UCSD-AML1 (cell line): ENCODE measurements around the gene LGI1.

Source experiments
- DNase-seq: peaks from one replicate; lab custom pipeline; 2025; ENCODE audit not compliant: unreplicated experiment; lab: John Stamatoyannopoulos, UW

Gene LGI1

DNA sequence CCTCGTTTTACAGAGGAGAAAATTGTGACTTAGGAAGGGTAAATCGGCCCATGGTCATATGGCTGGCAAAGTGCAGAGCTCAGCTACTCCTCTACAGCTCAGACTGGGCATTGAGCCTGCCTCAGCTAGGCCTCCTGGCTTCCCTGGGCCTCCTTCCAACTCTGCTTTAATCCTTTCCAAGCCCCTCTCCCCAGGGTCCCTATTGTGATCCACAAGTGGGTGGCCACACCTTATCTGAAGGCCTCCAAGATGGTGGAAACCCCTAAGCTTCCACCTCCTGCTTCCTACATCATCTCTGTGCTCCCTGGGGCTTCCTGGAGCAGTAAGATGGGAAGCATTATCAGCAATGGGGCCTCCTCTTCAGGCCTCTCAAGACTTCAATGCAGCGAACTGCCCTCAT lies 3.0 kb upstream of the LGI1 start:
- DNase-seq = no peak

DNA sequence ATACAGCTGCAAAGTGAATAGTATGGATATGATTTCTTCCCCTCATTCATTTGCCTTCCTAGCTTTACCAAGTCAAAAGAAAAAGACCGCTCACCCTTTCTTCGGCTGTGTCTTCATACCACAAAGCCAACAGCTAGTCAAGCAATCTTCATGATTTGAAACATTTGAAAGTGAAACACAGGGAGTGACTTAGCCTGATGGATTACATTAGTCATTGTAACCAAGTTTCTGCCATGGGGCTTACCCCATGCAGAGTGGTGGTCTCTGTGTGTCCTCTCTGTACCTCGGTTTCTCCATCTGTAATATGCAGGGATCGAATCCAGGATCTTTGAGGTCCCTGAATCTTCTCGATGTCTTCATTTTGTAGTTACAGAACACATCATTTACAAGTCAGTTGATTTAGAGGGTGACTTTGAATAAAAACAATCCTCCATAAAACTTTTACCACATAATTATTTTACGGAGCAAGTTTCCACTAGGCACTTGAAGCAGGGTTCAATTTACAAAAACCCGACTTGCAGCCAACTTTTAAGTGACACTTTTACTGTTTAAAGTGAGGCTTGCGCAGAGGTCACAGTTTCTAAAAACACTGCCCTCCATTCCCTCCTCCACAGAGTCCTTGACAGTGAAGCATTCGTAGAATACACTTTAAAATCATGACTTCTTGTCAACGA lies 2.2 kb upstream of the LGI1 start:
- DNase-seq = no peak

DNA sequence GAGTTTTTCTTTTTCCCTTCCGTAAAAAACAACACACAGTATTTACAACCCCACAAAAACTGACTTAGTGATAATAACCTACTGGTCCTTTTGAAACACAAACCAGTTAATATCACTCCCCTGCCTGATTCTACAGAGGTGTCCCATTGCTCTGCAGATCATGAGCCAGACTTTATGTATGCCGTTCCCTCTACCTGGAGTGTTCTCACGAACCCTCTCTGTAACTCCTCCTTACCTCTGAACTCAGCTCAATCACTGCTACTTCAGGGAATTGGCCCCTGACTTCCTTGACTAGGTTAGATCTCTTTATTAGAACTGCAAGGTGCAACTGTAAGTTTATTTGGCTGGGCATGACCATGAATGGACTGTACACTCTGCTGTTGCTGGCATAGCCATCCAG lies 1.6 kb upstream of the LGI1 start:
- DNase-seq = no peak

DNA sequence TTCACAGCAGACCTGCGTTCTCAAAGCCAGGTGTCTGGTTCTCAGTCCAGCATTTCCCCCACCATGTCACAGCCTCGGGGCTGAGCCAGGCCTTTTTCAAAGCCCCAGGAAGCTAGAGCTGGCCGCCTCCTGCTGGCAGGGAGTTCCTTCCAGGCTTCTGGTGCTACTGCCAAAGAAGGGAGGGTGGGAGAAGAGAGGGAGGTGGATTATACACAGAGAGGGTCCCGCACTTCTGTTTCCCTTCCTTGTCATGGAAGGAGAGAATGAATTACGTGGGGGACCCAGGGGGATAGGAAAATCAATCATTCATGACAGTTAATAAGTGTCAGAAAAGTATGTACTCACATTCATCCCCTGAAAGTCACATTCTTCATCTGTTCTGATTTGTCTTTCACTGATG lies 600 bp upstream of the LGI1 start:
- DNase-seq = no peak

DNA sequence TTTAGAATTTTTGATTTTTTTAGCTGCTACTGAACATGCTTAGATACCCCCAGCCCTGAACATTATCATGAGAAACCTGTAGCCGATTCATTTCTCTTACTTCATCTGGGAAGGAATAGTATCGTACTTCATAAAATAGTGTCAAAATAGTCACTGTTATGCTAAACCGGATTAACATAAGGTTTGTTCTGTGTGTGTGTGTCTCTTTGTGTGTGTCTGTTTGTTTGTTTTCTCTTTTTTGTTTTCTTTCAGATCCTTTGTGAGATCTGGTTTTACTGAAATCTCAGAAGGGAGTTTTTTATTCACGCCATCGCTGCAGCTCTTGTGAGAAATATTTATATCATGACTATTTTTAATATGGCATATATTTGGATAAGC lies 761 bp downstream of the LGI1 start:
- no peak for DNase-seq

DNA sequence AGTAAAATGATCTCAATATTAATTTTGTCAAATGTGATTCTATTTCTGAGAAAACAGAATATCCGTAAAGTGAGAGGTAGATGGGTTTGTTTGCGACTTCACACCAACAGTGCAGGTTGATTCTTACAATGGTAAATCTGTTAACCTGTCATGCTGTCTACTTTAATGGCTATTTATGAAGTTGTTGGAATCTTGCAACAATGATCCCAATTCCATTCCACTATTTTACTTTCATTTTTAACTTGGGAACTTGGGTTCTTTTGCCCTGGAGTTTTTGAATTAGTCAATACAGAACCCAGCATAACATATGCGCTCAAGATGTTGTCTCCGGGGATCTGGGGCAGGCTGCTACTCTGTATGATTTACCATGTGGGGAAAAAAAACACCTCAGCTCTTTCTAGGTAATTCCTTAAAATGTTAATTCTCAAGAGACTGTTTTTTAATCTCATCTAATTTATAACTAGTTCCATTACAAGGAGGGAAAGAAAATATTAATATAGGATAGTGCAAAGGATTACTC lies 1.2 kb downstream of the LGI1 start:
- DNase-seq = no peak

DNA sequence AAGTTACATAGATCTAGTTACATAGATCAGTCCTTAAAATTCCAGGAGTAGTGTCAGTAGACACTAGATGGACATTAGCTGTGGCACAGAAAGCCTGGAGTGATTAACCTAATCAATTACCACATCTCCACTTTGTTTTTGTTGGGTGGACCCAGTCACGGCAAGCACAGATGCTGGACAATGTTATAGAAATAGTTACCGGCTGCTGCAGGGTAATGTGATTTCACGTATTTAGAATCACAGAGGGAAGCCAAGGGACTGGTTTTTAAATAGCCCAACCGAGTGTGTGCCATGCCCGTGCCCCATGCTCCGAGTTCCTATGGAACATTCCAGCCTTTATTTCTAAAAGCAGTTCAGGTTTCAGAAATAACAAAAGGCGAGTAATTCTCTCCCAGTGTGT lies 2.8 kb downstream of the LGI1 start:
- no peak for DNase-seq

DNA sequence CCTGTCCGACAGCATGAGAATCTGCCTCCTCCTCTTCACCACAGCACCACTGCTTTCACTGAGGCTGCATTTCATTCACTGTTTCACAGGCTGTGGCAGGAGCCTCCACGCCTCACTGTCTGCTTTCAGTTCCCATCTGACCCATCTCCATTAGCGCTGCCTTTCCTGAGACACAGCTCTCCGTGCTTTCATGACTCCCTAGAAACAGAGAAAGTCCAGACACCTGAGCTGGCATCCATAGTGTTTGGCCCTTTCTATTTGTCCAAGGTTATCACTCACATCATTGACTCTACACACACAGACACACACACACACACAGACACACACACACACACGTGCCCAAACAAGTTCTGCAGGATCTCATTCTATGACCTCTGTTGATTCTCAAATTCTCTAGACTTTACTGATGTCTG lies 5.2 kb downstream of the LGI1 start:
- DNase-seq = no peak

DNA sequence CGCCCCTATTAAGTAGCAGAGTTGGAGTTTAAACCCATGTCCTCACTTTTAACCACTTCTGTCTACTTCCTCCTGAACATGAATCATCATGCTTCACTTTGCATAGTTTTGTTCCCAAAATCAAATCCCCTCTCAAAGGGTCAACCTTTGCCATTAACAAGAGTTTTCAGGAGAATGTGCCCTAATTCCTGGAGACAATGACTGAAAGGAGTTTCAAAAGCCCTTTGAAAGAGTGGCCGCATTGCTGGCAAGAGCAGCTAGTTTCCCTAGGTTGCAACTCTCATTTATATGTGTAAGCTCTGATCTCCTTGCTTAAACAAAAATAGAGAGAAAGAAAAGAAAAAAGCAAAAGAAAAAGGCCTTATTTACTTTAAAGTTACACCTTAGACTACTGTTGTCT lies 9.2 kb downstream of the LGI1 start:
- no peak for DNase-seq

DNA sequence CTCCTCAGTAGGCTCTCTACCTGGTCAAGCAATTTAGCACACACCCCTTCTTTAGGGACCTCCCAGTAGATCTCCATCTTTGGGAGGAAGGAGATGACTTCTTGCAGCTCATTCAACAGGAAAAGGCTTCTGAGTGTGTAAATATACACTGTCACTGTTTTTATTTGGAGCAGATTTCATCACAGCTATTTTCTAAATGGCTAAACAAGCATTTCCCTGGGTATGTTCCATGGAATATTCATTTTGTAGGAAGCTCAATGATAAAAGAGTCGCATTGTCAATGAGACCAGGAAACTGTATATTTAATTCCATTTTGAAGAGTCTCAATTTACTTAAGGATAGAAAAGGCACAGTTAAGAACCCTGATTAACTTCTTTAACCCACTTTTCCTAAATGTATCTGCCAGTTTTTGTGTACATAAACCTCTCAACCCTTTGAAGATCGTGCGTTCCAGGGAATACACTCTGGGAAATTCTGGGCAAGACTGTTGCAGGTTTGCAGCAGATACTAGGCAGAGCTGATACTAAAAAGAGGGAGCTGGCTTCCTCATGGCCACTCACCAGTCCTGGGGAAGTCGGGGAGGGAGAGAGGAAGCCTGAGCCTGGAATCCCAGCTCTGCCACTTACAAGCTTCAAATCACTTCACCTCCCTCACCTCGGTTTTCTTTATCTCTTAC lies 10.1 kb downstream of the LGI1 start:
- DNase-seq = no peak

DNA sequence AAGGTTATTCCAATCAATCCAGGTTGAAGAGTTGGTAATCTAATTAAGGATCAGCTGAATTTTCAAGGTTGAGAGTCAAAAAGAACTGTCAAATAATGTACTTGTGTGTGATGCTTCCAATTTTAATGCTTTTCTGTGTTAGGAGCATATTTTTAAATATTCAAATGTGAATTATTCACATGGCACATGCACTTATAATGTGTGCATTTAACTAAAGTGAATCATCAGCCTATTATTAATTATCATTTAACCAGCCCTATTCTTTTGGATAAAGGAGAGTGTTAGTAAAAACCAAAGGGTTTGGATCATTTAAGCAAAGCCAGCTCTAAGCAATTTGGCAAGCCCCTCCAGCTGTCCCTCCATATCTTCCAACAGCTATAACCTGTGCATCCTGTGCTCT lies 11.2 kb downstream of the LGI1 start:
- DNase-seq = no peak

DNA sequence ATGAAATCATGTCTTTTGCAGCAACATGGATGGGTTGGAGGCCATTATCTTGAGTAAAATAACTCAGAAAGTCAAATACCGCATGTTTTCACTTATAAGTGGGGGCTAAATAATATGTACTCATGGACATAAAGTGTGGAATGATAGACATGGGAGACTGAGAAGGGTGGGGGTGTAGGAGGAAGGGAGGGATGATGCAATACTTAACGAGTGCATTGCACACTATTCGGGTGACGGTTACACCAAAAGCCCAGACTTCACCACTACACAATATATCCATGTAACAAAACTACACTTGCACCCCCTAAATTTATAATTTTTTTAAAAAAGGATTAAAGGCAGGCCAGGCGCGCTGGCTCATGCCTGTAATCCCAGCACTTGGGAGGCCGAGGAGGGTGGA lies 13.6 kb downstream of the LGI1 start:
- no peak for DNase-seq

DNA sequence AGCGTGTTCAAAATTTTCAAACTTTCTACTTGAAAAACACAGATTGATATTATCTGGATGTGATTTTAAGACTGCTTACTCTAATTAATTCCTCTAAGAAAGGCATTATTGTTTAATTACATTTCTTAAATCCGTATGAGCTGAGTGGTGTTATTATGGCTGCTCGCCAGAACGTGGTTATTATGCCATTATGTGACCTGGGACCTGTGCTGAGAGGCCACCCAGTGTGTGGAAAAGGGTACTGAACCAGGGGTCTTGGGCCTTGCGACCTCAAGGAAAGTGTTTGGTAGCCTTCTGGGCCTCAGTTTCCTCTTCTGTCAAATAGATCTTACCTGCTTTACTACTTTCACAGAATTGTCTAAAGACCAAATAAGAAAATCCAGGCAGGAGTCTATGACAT lies 15.4 kb downstream of the LGI1 start:
- no peak for DNase-seq

DNA sequence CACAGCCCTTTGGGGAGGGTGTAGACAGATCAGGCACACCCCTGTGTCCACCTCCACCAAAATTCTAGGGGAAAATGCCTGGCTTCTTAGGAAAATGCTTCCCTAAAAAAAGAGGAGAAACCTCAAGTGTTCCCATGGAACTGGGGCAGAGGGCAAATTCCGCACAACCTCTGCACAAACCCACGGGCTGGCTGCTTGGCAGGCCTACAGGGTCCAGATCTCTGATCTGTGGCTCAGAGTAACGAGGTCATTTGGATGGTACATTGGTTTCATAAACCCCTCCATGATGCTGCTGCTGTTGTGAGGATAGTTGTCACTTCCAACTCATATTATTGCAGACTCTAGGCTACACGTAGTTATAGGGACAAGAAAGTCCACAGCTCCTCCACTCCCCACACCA lies 16.0 kb downstream of the LGI1 start:
- no peak for DNase-seq

DNA sequence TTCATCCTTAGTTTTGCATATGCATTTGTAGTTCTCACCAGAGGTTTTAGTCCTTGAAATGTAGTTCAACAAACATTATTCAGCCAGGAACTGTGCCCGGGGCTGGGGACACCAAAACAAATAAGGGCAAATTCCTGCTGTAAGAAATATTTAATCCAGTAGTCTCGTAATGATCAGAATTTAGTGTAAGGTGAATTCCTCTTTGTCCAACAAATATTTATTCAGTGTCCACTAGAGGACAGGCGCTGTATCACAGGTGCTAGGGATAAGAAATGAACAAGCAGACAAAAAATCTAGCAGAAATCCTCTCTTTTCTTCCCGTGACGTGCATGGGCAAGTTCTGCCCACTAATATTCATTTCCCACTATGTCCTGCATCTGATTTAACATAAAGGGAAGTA lies 17.6 kb downstream of the LGI1 start:
- no peak for DNase-seq

DNA sequence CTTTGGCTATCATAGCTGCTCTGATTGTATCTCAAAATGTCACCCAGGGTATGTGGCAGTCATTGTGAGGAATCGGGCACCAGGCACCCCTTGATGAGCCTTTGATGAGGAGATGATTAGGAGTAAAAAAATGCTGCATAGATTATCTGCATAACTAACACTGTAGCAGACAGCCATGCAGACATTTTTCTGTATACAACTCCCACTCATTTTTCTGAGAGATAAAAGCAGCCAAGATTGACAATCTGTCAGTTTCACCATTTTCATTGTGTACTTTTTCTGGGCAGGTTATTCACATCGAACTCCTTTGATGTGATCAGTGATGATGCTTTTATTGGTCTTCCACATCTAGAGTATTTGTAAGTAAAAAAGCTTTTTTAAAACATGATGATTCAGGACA lies 19.4 kb downstream of the LGI1 start:
- DNase-seq = no peak

DNA sequence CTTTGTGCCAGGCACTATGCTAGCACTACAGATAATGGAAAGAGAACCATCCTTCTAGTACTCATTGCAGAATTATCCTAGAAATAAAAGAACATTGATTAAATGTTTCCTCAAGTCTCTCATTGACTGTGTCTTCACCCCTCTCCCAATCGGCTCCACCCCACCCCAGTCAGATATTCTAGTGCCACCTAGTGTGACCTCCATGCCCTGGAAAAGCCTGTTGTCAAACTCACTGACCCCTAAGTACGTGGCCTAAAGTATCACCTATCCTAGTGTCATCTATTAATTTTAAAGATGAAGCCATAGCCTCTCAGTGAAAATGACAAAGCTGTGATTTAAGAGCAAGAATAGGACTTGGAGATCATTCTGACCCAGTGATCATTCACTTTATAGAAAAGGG lies 26.3 kb downstream of the LGI1 start:
- DNase-seq = no peak

DNA sequence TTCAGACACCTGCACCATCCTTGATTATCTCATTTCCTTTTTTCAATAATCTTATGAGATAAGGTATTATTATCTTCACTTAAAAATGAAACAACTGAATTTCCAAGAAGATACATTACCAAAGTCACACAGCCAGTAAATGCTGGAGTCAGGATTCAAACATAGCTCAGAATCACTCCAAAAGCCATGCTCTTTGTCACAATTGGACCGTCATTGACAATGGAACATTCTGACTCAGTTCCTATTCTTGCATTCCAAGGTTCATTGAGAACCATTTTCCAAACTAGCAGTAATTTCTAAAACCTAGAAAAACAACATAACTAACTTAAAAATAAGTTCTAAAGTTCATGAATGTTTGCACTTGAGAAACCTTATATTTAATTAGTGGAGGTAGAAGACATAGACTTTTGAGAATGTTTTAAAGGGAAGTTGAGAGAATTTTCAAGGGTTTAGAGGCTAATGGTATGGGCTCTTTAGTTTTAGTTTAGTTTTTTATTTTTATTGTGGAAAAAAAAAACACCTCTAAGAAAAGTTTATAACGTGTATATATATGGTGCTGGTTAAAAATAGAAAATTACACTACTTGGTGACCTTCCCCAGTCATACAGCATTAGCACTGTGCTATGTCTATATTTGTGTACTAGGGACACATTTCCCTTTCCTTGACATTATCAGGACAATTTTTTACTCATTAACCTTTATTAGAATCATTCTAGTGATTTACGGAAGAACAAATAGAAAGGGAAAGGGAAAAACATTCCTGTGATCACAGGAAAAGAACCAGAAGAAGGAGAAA lies 30.9 kb downstream of the LGI1 start:
- no peak for DNase-seq

DNA sequence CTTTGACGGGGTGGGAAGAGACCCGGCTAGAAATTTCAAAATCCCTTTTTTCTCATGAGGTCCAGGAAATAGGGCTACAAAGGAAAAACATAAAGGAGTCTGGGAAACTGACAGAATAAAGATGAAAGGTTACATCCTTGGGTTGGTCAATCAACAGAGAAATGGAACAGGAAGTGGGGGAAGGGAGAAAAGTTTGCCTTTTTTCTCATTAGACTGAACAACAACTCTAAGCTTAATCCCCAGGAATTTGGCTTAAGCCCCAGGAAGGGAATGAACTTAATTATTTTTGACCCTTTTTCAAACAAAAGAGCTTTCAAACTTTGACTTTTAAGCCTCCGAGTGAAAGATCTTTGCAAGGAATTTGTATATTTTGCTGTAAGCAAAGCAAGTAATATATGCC lies 32.7 kb downstream of the LGI1 start:
- DNase-seq = no peak

DNA sequence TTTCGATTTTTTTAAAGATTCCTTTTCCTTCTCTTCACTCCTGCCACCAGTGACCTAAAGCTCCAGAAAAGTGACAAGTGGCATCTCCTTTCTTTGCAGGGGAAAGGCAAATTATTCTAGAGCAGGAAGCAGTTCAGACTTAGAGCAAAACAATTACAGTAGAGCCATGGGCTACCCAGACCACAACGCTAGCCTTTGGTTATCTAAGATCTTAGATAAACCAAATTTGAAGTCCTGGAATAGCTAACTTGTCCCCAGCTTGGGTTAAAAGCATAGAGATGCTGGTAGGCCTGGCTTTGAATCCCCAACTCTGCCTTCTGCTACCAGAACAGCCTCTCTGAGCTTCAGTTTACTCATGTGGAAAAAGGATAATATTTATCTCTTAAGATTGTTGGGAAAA lies 38.4 kb downstream of the LGI1 start:
- DNase-seq = no peak

DNA sequence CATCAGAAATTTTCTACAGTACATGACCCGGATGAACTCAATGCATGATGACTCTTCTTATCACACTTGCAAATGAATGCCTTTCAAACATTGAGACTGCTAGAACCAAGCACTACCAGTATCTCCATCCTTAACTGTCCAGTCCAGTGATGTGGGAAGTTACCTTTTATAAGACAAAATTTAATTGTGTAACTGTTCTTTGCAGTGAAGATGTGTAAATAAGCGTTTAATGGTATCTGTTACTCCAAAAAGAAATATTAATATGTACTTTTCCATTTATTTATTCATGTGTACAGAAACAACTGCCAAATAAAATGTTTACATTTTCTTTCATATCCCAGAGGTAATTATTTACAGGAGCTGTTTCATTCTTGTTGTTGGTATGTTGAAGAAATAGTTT lies 40.1 kb downstream of the LGI1 start:
- DNase-seq = no peak

DNA sequence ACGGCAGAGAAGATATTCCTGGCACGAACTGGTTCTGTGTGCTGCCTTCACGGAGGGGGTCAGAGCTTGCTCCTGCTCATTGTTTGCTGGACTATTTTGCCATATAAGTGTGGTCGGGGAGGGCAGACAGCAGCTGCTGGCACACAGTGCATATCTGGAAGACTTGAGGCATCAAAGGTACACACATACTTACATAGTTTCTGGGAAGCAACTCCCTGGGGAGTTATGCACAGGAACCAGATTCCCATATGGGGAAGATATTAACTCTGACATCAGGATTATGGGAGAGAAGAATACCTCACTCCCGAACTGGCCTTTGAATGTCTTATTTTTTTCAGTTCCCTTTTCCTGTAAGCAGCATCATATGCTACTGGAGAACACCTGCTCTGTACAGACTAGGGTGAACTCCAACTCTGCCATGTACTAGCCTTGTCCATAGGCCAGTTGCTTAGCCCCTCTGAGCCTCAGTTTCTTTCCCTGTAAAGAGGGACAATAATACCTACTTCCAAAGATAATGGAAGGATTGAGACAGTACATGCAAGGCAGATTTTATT lies 41.5 kb downstream of the LGI1 start:
- no peak for DNase-seq
